GM23248 (cell line): Measurements from ENCODE around the gene MKLN1. TPM values are rescaled to one million over a fixed set of nuclear protein-coding genes. Genes with fewer than 3 reads are reported as not detected.

Source experiments
- DNase-seq: peaks from one replicate; pipeline ENCODE4 v3.0.0-alpha.2; 2015
- H2AFZ ChIP-seq: fragments of 200-600 bp; sonication (generic); 2 replicates; pipeline ENCODE4 v1.6.1; 2016; ENCODE audit warnings: antibody characterized with exemption
- H3F3A ChIP-seq: fragments of 200-600 bp; sonication (generic); 2 replicates; pipeline ENCODE4 v1.6.1; 2016; ENCODE audit warnings: mild to moderate bottlenecking, antibody characterized with exemption, mixed run types; ENCODE audit not compliant: insufficient read depth
- H3K27ac ChIP-seq: fragments of 200-600 bp; sonication (generic); 2 replicates; pipeline ENCODE4 v1.5.1; 2016; ENCODE audit warnings: mild to moderate bottlenecking
- H3K27me3 ChIP-seq: fragments of 200-600 bp; sonication (generic); replicated peaks from 2 replicates; pipeline ENCODE4 v1.6.1; 2016; ENCODE audit warnings: mild to moderate bottlenecking; ENCODE audit not compliant: insufficient read depth
- H3K36me3 ChIP-seq: fragments of 200-600 bp; sonication (generic); 2 replicates; pipeline ENCODE4 v1.6.1; 2016; ENCODE audit warnings: low read depth, mild to moderate bottlenecking
- H3K4me1 ChIP-seq: fragments of 200-600 bp; sonication (generic); 2 replicates; pipeline ENCODE4 v1.6.1; 2016; ENCODE audit warnings: mild to moderate bottlenecking; ENCODE audit not compliant: insufficient read depth
- H3K4me2 ChIP-seq: fragments of 200-600 bp; sonication (generic); one replicate; pipeline ENCODE4 v1.6.1; 2016; ENCODE audit warnings: mild to moderate bottlenecking; ENCODE audit not compliant: unreplicated experiment
- H3K4me3 ChIP-seq: fragments of 200-600 bp; sonication (generic); 2 replicates; pipeline ENCODE4 v1.5.1; 2016; ENCODE audit warnings: mild to moderate bottlenecking
- H3K79me2 ChIP-seq: fragments of 200-600 bp; sonication (generic); 2 replicates; pipeline ENCODE4 v1.6.1; 2016; ENCODE audit warnings: mild to moderate bottlenecking; ENCODE audit not compliant: insufficient read depth
- H3K9ac ChIP-seq: fragments of 200-600 bp; sonication (generic); 2 replicates; pipeline ENCODE4 v1.6.1; 2016; ENCODE audit warnings: mild to moderate bottlenecking
- H3K9me2 ChIP-seq: fragments of 200-600 bp; sonication (generic); 2 replicates; pipeline ENCODE4 v1.6.1; 2016; ENCODE audit warnings: mixed run types, mild to moderate bottlenecking, moderate library complexity; ENCODE audit not compliant: insufficient read depth
- H3K9me3 ChIP-seq: fragments of 200-600 bp; sonication (generic); one replicate; pipeline ENCODE4 v1.6.1; 2017; ENCODE audit warnings: low read depth
- H4K20me1 ChIP-seq: fragments of 200-600 bp; sonication (generic); 2 replicates; pipeline ENCODE4 v1.6.0; 2016; ENCODE audit not compliant: insufficient read depth
- EZH2 ChIP-seq: fragments of 200-600 bp; sonication (generic); IDR thresholded peaks from 2 replicates; pipeline ENCODE4 v1.6.1; 2018; ENCODE audit warnings: antibody characterized with exemption, mild to moderate bottlenecking; ENCODE audit not compliant: insufficient read depth, poor library complexity, severe bottlenecking
- EZH2phosphoT487 ChIP-seq: fragments of 200-600 bp; sonication (generic); IDR thresholded peaks from 2 replicates; pipeline ENCODE4 v1.6.1; 2018; ENCODE audit warnings: antibody characterized with exemption, moderate library complexity, mild to moderate bottlenecking, low read depth; ENCODE audit not compliant: insufficient read depth
- WGBS, 2 experiments: methylation state at CpG; one replicate each; pipeline ENCODE4 v1.1.6; 2015 to 2017; ENCODE audit warnings: low lambda C conversion rate in 2 of 2, low coverage in 1 of 2; ENCODE audit errors: missing lambda C conversion rate in 2 of 2; 5-methylcytosine and 5-hydroxymethylcytosine counted together
- in situ Hi-C: fragments of 300-500 bp; cut with MboI; formaldehyde crosslinking; loops from 2 replicates; pipeline ENCODE4 v1.15.0; 2020
- polyA plus RNA-seq: library from polyadenylated mRNA; unstranded; fragments of >200 nt; fragmentation: Nextera tagmentation; extraction: Ambion mirVana; gene quantifications from 2 replicates; pipeline ENCODE4 v1.2.1, GENCODE V29; 2016
- total RNA-seq: library from RNA; depleted of rRNA; stranded (reverse); fragments of >200 nt; shearing (Covaris generic); gene quantifications from 2 replicates; pipeline ENCODE4 v1.2.3, GENCODE V29; 2014

MKLN1 gene
- total and polyA plus RNA-seq, 2 experiments from 2014 or later, result 32.1 to 35.7 TPM

GRCh38 chr7:131346885-131347592 is 19.4 kb downstream of the MKLN1 start:
- TF ChIP-seq EZH2phosphoT487, result no peak
- TF ChIP-seq EZH2, result no peak
- no peak overlapping the region for H3K27ac ChIP-seq
- H3K9me2 ChIP-seq, result no peaks in the 10 kb centered on the region
- DNase-seq, result no peak
- no peaks in the 10 kb centered on the region for H3K9me3 ChIP-seq
- H4K20me1 ChIP-seq, result peaks cover 29% of the 10 kb centered on the region
- H3K4me2 ChIP-seq, result no peak overlapping the region
- no peak overlapping the region for H2AFZ ChIP-seq
- H3K9ac ChIP-seq, result no peak overlapping the region
- no peaks in the 10 kb centered on the region for H3K36me3 ChIP-seq
- in situ Hi-C loops, result no loop called here
- peaks cover 8% of the 10 kb centered on the region; the same call in 1 of the 2 replicates for H3K4me1 ChIP-seq
- 31 to 34% methylated on average over 3 of the region's 3 CpGs for WGBS, 2 experiments
- H3K79me2 ChIP-seq, result peaks cover 100% of the 10 kb centered on the region
- H3K27me3 ChIP-seq, result no peaks in the 10 kb centered on the region
- no peaks in the 10 kb centered on the region for H3F3A ChIP-seq
- no peak overlapping the region for H3K4me3 ChIP-seq

DNA sequence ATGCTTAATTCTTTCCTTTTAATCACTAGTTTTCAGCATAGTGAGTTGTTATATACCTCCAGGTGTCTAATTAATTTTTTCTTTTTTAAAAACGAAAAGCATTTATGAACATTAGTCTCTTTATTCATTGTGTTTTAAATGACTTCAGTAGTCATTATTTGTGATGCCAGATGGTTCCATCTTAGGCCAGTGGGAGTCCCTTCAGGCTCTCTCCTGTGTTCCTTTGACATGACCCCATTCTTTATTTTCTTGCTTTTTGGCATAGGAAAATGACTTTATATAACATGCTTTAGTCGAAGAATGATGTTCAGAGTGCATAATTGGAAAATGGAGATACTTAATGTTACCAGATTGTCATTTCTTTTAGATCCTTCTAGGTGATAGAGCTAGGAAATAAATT is 24.4 kb downstream of the MKLN1 start:
- Histone ChIP-seq H3K27ac (no peak overlapping the region), H3K36me3 (no peaks in the 10 kb centered on the region), H3K4me1 (peaks cover 16% of the 10 kb centered on the region), H4K20me1 (peaks cover 23% of the 10 kb centered on the region), H3K79me2 (peaks cover 100% of the 10 kb centered on the region), H3K27me3 (no peaks in the 10 kb centered on the region), H3K9ac (no peak overlapping the region), H2AFZ (no peak overlapping the region), H3K4me2 (no peak overlapping the region), H3K9me3 (no peaks in the 10 kb centered on the region), H3K4me3 (no peak overlapping the region), H3K9me2 (no peaks in the 10 kb centered on the region), H3F3A (no peaks in the 10 kb centered on the region)
- TF ChIP-seq EZH2 (no peak), EZH2phosphoT487 (no peak)
- WGBS, 2 experiments, result 94 to 96% methylated on average over 2 of the region's 2 CpGs
- in situ Hi-C loops, result no loop called here
- no peak for DNase-seq

- peaks cover 18% of the 10 kb centered on the region for H4K20me1 ChIP-seq
- peaks cover 8% of the 10 kb centered on the region; the same call in 1 of the 2 replicates for H3K4me1 ChIP-seq
- no peak overlapping the region for H3K9ac ChIP-seq
- H3K4me2 ChIP-seq, result peak overlapping the region; percentile 15
- no peaks in the 10 kb centered on the region for H3K9me3 ChIP-seq
- H3K36me3 ChIP-seq, result no peaks in the 10 kb centered on the region
- no peaks in the 10 kb centered on the region for H3F3A ChIP-seq
- H3K4me3 ChIP-seq, result no peak overlapping the region
- H3K27ac ChIP-seq, result no peak overlapping the region
- peaks cover 100% of the 10 kb centered on the region for H3K79me2 ChIP-seq
- peak; percentile 24 for DNase-seq
- no peak for TF ChIP-seq EZH2phosphoT487
- no peaks in the 10 kb centered on the region for H3K27me3 ChIP-seq
- H3K9me2 ChIP-seq, result no peaks in the 10 kb centered on the region
- 11 to 15% methylated on average over 3 of the region's 3 CpGs for WGBS, 2 experiments
- H2AFZ ChIP-seq, result no peak overlapping the region
- in situ Hi-C loops, result no loop called here
Observed at GRCh38 chr7:131354390-131354789, 26.7 kb downstream of the MKLN1 start.

GRCh38 chr7:131355917-131356777 is 28.5 kb downstream of the MKLN1 start:
- TF ChIP-seq EZH2, result no peak
- TF ChIP-seq EZH2phosphoT487, result no peak
- Histone ChIP-seq H3K9me3 (no peaks in the 10 kb centered on the region), H4K20me1 (peaks cover 15% of the 10 kb centered on the region), H3K4me3 (no peak overlapping the region), H3K9me2 (no peaks in the 10 kb centered on the region), H3K79me2 (peaks cover 100% of the 10 kb centered on the region), H3K36me3 (no peaks in the 10 kb centered on the region), H3K4me1 (peaks cover 8% of the 10 kb centered on the region; the same call in 1 of the 2 replicates), H3K4me2 (no peak overlapping the region), H3F3A (no peaks in the 10 kb centered on the region), H2AFZ (no peak overlapping the region), H3K27me3 (no peaks in the 10 kb centered on the region), H3K27ac (no peak overlapping the region), H3K9ac (no peak overlapping the region)
- 96% methylated on average over 13 of the region's 13 CpGs for whole genome bisulfite sequencing, 2 experiments
- in situ Hi-C loops, result no loop called here
- DNase-seq, result no peak
